HepG2 (cell line): ENCODE measurements around the gene RUVBL1. TPM values are rescaled to one million over a fixed set of nuclear protein-coding genes. Genes with fewer than 3 reads are reported as not detected.

Experiments
- ATAC-seq: fragments of 200-7000 bp; cut with Tn5 transposase; 3 replicates; pipeline ENCODE4 v1.9.1; 2020; ENCODE audit warnings: mild to moderate bottlenecking, moderate library complexity
- BruUV-seq: library from RNA; stranded (reverse); fragments of 400-500 nt; replicated peaks from 2 replicates; lab custom pipeline; 2021; lab: Mats Ljungman, UMichigan
- CTCF ChIA-PET: fragments of 300-600 bp; formaldehyde crosslinking; extraction: SDS; loops from one replicate; lab custom pipeline; 2021; ENCODE audit warnings: low total read pairs, inconsistent platforms, low intra/inter-chr PET ratio; lab: Yijun Ruan, JAX
- POLR2A ChIA-PET: fragments of 350-600 bp; sonication (Branson Sonifier 250); formaldehyde crosslinking; loops from one replicate; lab custom pipeline; 2020; ENCODE audit warnings: antibody characterized with exemption, inconsistent platforms; lab: Yijun Ruan, JAX
- DNase-seq: peaks from one replicate; pipeline ENCODE4 v3.0.0-alpha.2; 2015; ENCODE audit warnings: low spot score
- FAIRE-seq: peaks from 3 replicates; lab custom pipeline; 2011; peaks lifted over from hg19 to GRCh38; lab: Jason Lieb, UNC
- H2AFZ ChIP-seq: one replicate; pipeline ENCODE4 v1.6.1; 2011; ENCODE audit warnings: low read length, inconsistent platforms
- H3K27ac ChIP-seq: fragments of 300-600 bp; 3 replicates; pipeline ENCODE4 v1.8.0; 2011; ENCODE audit warnings: mixed run types, mild to moderate bottlenecking, mixed read lengths, low read length, inconsistent platforms; ENCODE audit not compliant: insufficient read depth; ENCODE audit errors: extremely low read length
- H3K27me3 ChIP-seq, 2 experiments: fragments of 200-600 bp in 1 of 2; 2 replicates in 1 of 2; 3 replicates in 1 of 2; pipeline versions ENCODE4 v1.6.0 to v1.8.0; 2011; ENCODE audit warnings: low read length in 2 of 2, mild to moderate bottlenecking in 2 of 2, moderate library complexity in 2 of 2, inconsistent platforms in 1 of 2; ENCODE audit not compliant: insufficient read depth in 2 of 2, control insufficient read depth in 1 of 2
- H3K36me3 ChIP-seq, 2 experiments: fragments of 200-600 bp in 1 of 2; replicated peaks in 1 of 2; 2 replicates in 1 of 2; 3 replicates in 1 of 2; pipeline versions ENCODE4 v1.5.1 to v1.8.0; 2011; ENCODE audit warnings: low read length in 2 of 2, inconsistent platforms in 1 of 2; ENCODE audit not compliant: insufficient read depth in 2 of 2, control insufficient read depth in 1 of 2
- H3K4me1 ChIP-seq: 2 replicates; pipeline ENCODE4 v1.5.1; 2012; ENCODE audit warnings: low read length, inconsistent platforms; ENCODE audit not compliant: insufficient read depth
- H3K4me2 ChIP-seq: 2 replicates; pipeline ENCODE4 v1.6.0; 2011; ENCODE audit warnings: low read depth, low read length, inconsistent platforms
- H3K4me3 ChIP-seq, 3 experiments: fragments of 200-600 bp in 1 of 3; sonication (generic), shearing (Covaris generic) in 1 of 3; replicated peaks in 1 of 3; 2 replicates each; pipeline ENCODE4 v1.5.1; 2011 to 2016; ENCODE audit warnings: low read length in 3 of 3, inconsistent platforms in 2 of 3, low read depth in 2 of 3, mild to moderate bottlenecking in 2 of 3, control low read depth in 1 of 3, mixed read lengths in 1 of 3; ENCODE audit not compliant: insufficient read depth in 1 of 3
- H3K79me2 ChIP-seq: one replicate; pipeline ENCODE4 v1.6.1; 2011; ENCODE audit warnings: low read length, inconsistent platforms; ENCODE audit not compliant: insufficient read depth
- H3K9ac ChIP-seq: 2 replicates; pipeline ENCODE4 v1.6.0; 2011; ENCODE audit warnings: mild to moderate bottlenecking, low read depth, low read length, inconsistent platforms; ENCODE audit not compliant: insufficient read depth
- H3K9me3 ChIP-seq: 2 replicates; pipeline ENCODE4 v1.5.1; 2012; ENCODE audit warnings: mild to moderate bottlenecking, low read length
- H4K20me1 ChIP-seq: 2 replicates; pipeline ENCODE4 v1.6.0; 2011; ENCODE audit warnings: inconsistent platforms, mild to moderate bottlenecking, low read length, moderate library complexity; ENCODE audit not compliant: insufficient read depth
- HINFP ChIP-seq: sonication (generic); formaldehyde crosslinking; IDR thresholded peaks from 2 replicates; pipeline ENCODE4 v1.4.0; 2020; ENCODE audit warnings: low read depth, mild to moderate bottlenecking, missing genetic modification reagents
- HOXA9 ChIP-seq: sonication (generic); formaldehyde crosslinking; IDR thresholded peaks from 2 replicates; pipeline ENCODE4 v1.8.1; 2022; ENCODE audit warnings: missing genetic modification reagents, mild to moderate bottlenecking, moderate library complexity, borderline replicate concordance
- NFRKB ChIP-seq: fragments of 450-650 bp; IDR thresholded peaks from 2 replicates; pipeline ENCODE4 v1.6.1; 2017
- SP5 ChIP-seq: IDR thresholded peaks from 2 replicates; pipeline ENCODE4 v1.6.1; 2016; ENCODE audit warnings: low read depth, borderline replicate concordance
- ZBTB43 ChIP-seq: sonication (generic); formaldehyde crosslinking; conservative IDR thresholded peaks from 2 replicates; pipeline ENCODE4 v1.4.0; 2020; ENCODE audit warnings: missing genetic modification reagents
- ZKSCAN1 ChIP-seq: fragments of 150-350 bp; IDR thresholded peaks from 2 replicates; pipeline ENCODE4 v1.6.1; 2014; ENCODE audit warnings: low read length
- ZNF280D ChIP-seq: sonication (generic); formaldehyde crosslinking; IDR thresholded peaks from 2 replicates; pipeline ENCODE4 v1.5.1; 2020; ENCODE audit warnings: mild to moderate bottlenecking, missing genetic modification reagents
- ZNF430 ChIP-seq: sonication (generic); formaldehyde crosslinking; IDR thresholded peaks from 2 replicates; pipeline ENCODE4 v1.9.0; 2021; ENCODE audit warnings: mild to moderate bottlenecking, missing genetic modification reagents
- ZSCAN21 ChIP-seq: sonication (generic); formaldehyde crosslinking; IDR thresholded peaks from 2 replicates; pipeline ENCODE4 v1.8.0; 2022; ENCODE audit warnings: mild to moderate bottlenecking, missing genetic modification reagents, moderate library complexity, borderline replicate concordance
- ZXDC ChIP-seq: sonication (generic); formaldehyde crosslinking; IDR thresholded peaks from 2 replicates; pipeline ENCODE4 v1.5.0; 2020; ENCODE audit warnings: mild to moderate bottlenecking, missing genetic modification reagents
- WGBS: methylation state at CpG from one replicate; pipeline ENCODE4 v1.1.6; 2017; ENCODE audit warnings: low lambda C conversion rate; 5-methylcytosine and 5-hydroxymethylcytosine counted together
- in situ Hi-C: cut with HindIII; loops from 2 replicates; pipeline ENCODE4 v1.10.0; 2017; ENCODE audit warnings: low pct_unique_long_range_greater_than_20kb; ENCODE audit not compliant: extremely low pct_ligation_motif_present
- intact Hi-C: fragments of 100-400 bp; cut with micrococcal nuclease; formaldehyde crosslinking; loops from one replicate; pipeline ENCODE4 v1.10.0; 2022; ENCODE audit not compliant: unreplicated experiment
- polyA plus RNA-seq, 8 experiments: library from polyadenylated mRNA; depleted of rRNA in 3 of 8; stranded (reverse) in 7 of 8; unstranded in 1 of 8; fragments of >200 nt; fragmentation: Illumina TruSeq in 4 of 8; extraction: Trizol in 4 of 8; gene quantifications; 2 replicates each; pipeline versions ENCODE4 v1.2.1 to v1.2.3, GENCODE V29; 2011 to 2016; ENCODE audit warnings: low read depth in 4 of 8, missing spikeins in 1 of 8, mixed read lengths in 1 of 8; ENCODE audit not compliant: insufficient read depth in 1 of 8
- total RNA-seq, 5 experiments: library from RNA; depleted of rRNA; stranded (reverse); fragments of >200 nt; fragmentation: Illumina TruSeq; extraction: Trizol; gene quantifications; 2 replicates each; pipeline ENCODE4 v1.2.3, GENCODE V29; 2016; ENCODE audit warnings: low read depth in 1 of 5
- TF ChIP-seq, protein P1 (sequence below): sonication (generic); formaldehyde crosslinking; IDR thresholded peaks from 2 replicates; pipeline ENCODE4 v1.8.1; 2022; ENCODE audit warnings: mild to moderate bottlenecking, missing genetic modification reagents
- TF ChIP-seq, protein P2 (sequence below), 2 experiments: fragments of 450-650 bp in 1 of 2; sonication (generic) in 1 of 2; formaldehyde crosslinking; IDR thresholded peaks; 2 replicates each; pipeline versions ENCODE4 v1.5.0 to v1.8.0; 2020 to 2022; ENCODE audit warnings: mild to moderate bottlenecking in 1 of 2, missing genetic modification reagents in 1 of 2

Gene RUVBL1
- total and polyA plus RNA-seq, 2 of the 13 experiments (the other 11 are each of a cell fraction or from before 2014, with no cell fraction given): 32.7 to 86.3 TPM

DNA sequence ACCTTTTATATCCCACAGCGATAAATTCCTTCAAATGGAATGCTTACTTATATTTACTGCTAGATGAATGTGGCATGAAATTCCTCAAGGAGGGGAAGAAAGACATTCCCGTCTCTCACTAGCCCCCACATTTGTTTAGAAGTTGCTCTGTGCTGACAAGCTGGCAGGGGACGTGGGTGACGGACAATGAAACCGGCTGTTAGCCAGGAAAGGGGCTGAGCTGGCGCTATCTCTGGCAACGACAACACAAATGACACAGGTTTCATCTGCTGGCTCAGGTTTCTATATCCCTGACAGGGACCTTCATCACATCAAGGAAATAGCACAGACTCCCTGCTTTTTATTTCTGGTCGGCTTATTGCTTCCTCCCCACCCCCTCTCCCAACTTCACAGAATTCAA is 15.8 kb downstream of the RUVBL1 start:
- no peak for ATAC-seq
- H3K9ac ChIP-seq: no peak overlapping the region
- BruUV-seq: no TSS peak
- DNase-seq: no peak
- no peak for FAIRE-seq
- 97% methylated on average over 8 of the region's 8 CpGs for WGBS
- H3K4me1 ChIP-seq: no peaks in the 10 kb centered on the region
- no peak overlapping the region for H3K4me2 ChIP-seq
- H4K20me1 ChIP-seq: no peaks in the 10 kb centered on the region
- H3K79me2 ChIP-seq: no peaks in the 10 kb centered on the region
- intact Hi-C loops (no loop called here), in situ Hi-C loops (no loop called here)
- CTCF ChIA-PET: no interaction called here
- H3K4me3 ChIP-seq: no peak overlapping the region
- no peaks in the 10 kb centered on the region for H3K27me3 ChIP-seq
- TF ChIP-seq SP5 (CRISPR knock-in tag) (no peak), ZXDC (CRISPR knock-in tag) (no peak), ZNF280D (no peak), HINFP (CRISPR knock-in tag) (no peak), HOXA9 (CRISPR knock-in tag) (no peak), ZSCAN21 (CRISPR knock-in tag) (no peak), ZKSCAN1 (no peak), ZBTB43 (CRISPR knock-in tag) (no peak), ZNF430 (CRISPR knock-in tag) (no peak), NFRKB (no peak)
- TF ChIP-seq, protein P1, sequence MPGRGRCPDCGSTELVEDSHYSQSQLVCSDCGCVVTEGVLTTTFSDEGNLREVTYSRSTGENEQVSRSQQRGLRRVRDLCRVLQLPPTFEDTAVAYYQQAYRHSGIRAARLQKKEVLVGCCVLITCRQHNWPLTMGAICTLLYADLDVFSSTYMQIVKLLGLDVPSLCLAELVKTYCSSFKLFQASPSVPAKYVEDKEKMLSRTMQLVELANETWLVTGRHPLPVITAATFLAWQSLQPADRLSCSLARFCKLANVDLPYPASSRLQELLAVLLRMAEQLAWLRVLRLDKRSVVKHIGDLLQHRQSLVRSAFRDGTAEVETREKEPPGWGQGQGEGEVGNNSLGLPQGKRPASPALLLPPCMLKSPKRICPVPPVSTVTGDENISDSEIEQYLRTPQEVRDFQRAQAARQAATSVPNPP (CRISPR knock-in tag): no peak
- TF ChIP-seq, protein P2, sequence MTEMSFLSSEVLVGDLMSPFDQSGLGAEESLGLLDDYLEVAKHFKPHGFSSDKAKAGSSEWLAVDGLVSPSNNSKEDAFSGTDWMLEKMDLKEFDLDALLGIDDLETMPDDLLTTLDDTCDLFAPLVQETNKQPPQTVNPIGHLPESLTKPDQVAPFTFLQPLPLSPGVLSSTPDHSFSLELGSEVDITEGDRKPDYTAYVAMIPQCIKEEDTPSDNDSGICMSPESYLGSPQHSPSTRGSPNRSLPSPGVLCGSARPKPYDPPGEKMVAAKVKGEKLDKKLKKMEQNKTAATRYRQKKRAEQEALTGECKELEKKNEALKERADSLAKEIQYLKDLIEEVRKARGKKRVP (CRISPR knock-in tag; IDR thresholded peaks at IDR 0.05): no peak
- POLR2A ChIA-PET: no interaction called here
- no peaks in the 10 kb centered on the region for H3K9me3 ChIP-seq
- H3K36me3 ChIP-seq: peaks cover 16 to 64% of the 10 kb centered on the region in 2 experiments
- H2AFZ ChIP-seq: no peak overlapping the region
- H3K27ac ChIP-seq: no peak overlapping the region
